A673 (cell line): ENCODE results near the gene HSPB6. TPM values are rescaled to one million over a fixed set of nuclear protein-coding genes. Genes with fewer than 3 reads are reported as not detected.

Source experiments
- BruUV-seq: library from RNA; stranded (reverse); fragments of 400-500 nt; replicated peaks from 2 replicates; lab custom pipeline; 2021; lab: Mats Ljungman, UMichigan
- CTCF ChIA-PET: fragments of 300-600 bp; sonication (Branson Sonifier 250); formaldehyde crosslinking; loops from one replicate; lab custom pipeline; 2022; ENCODE audit warnings: antibody characterized with exemption; lab: Charles Lee
- POLR2A ChIA-PET: fragments of 300-600 bp; sonication (Branson Sonifier 250); formaldehyde crosslinking; loops from one replicate; lab custom pipeline; 2022; ENCODE audit warnings: antibody characterized with exemption; ENCODE audit not compliant: low non-redundant PET; lab: Charles Lee
- DNase-seq: peaks from one replicate; pipeline ENCODE4 v3.0.0-alpha.2; 2015; ENCODE audit warnings: low spot score
- H3K27ac ChIP-seq: fragments of 200-600 bp; sonication (generic); 2 replicates; pipeline ENCODE4 v1.5.1; 2016; ENCODE audit warnings: mixed run types, low read depth, mild to moderate bottlenecking, mixed read lengths, antibody characterized with exemption, low read length; ENCODE audit not compliant: poor library complexity, severe bottlenecking
- H3K27me3 ChIP-seq: fragments of 200-600 bp; sonication (generic); replicated peaks from 2 replicates; pipeline ENCODE4 v1.6.1; 2017; ENCODE audit warnings: mixed run types, low read depth, mild to moderate bottlenecking, mixed read lengths, antibody characterized with exemption, low read length; ENCODE audit not compliant: insufficient read depth, poor library complexity
- H3K36me3 ChIP-seq: fragments of 200-600 bp; sonication (generic); 2 replicates; pipeline ENCODE4 v1.6.1; 2016; ENCODE audit warnings: mixed run types, mild to moderate bottlenecking, mixed read lengths, antibody characterized with exemption, low read length; ENCODE audit not compliant: insufficient read depth, poor library complexity, severe bottlenecking
- H3K4me1 ChIP-seq: fragments of 200-600 bp; sonication (generic); 2 replicates; pipeline ENCODE4 v1.6.1; 2017; ENCODE audit warnings: mixed run types, mild to moderate bottlenecking, mixed read lengths, antibody characterized with exemption, low read length; ENCODE audit not compliant: insufficient read depth, poor library complexity, severe bottlenecking
- H3K4me3 ChIP-seq: fragments of 200-600 bp; sonication (generic); 2 replicates; pipeline ENCODE4 v1.5.1; 2016; ENCODE audit warnings: low read depth, mixed run types, mild to moderate bottlenecking, mixed read lengths, low read length; ENCODE audit not compliant: poor library complexity, severe bottlenecking
- H3K9me3 ChIP-seq: fragments of 200-600 bp; sonication (generic); 2 replicates; pipeline ENCODE4 v1.6.1; 2016; ENCODE audit warnings: mixed run types, low read depth, mild to moderate bottlenecking, mixed read lengths, antibody characterized with exemption, low read length; ENCODE audit not compliant: poor library complexity, severe bottlenecking
- CTCF ChIP-seq: fragments of 300-800, 200-600 bp; sonication (generic); conservative IDR thresholded peaks from 2 replicates; pipeline ENCODE4 v1.5.1; 2017; ENCODE audit warnings: low read depth, mild to moderate bottlenecking, antibody characterized with exemption, low read length, moderate library complexity, mixed read lengths
- EZH2 ChIP-seq: fragments of 200-600 bp; sonication (generic); IDR thresholded peaks from 2 replicates; pipeline ENCODE4 v1.6.1; 2017; ENCODE audit warnings: borderline replicate concordance, low read depth, mild to moderate bottlenecking, mixed read lengths, antibody characterized with exemption, low read length; ENCODE audit not compliant: poor library complexity, severe bottlenecking
- intact Hi-C: fragments of 100-400 bp; cut with micrococcal nuclease; formaldehyde crosslinking; loops from one replicate; pipeline ENCODE4 v1.10.0; 2022; ENCODE audit not compliant: unreplicated experiment
- total RNA-seq: library from RNA; stranded (reverse); gene quantifications from 2 replicates; pipeline ENCODE4 v1.2.3, GENCODE V29; 2021

HSPB6 gene
- total RNA-seq, 1 experiment from 2014 or later: not detected

- Histone ChIP-seq H3K27ac (no peak overlapping the region), H3K36me3 (no peaks in the 10 kb centered on the region), H3K4me1 (no peaks in the 10 kb centered on the region), H3K27me3 (peaks cover 4% of the 10 kb centered on the region), H3K9me3 (no peaks in the 10 kb centered on the region), H3K4me3 (no peak overlapping the region)
- ChIA-PET CTCF (no interaction called here), POLR2A (no interaction called here)
- no peak for TF ChIP-seq CTCF
- TF ChIP-seq EZH2: no peak
- no TSS peak for BruUV-seq
- DNase-seq: no peak
- intact Hi-C loops: no loop called here
These were observed 35.0 kb upstream of the HSPB6 start for GRCh38 chr19:35791814-35792279.

GRCh38 chr19:35790981-35791813 is 34.4 kb upstream of the HSPB6 start:
- no peaks in the 10 kb centered on the region for H3K4me1 ChIP-seq
- no peaks in the 10 kb centered on the region for H3K27me3 ChIP-seq
- no peak for TF ChIP-seq CTCF
- no peak for TF ChIP-seq EZH2
- no peak overlapping the region for H3K4me3 ChIP-seq
- CTCF ChIA-PET: no interaction called here
- H3K27ac ChIP-seq: no peak overlapping the region
- POLR2A ChIA-PET: no interaction called here
- intact Hi-C loops: no loop called here
- DNase-seq: no peak
- no peaks in the 10 kb centered on the region for H3K9me3 ChIP-seq
- BruUV-seq: no TSS peak
- H3K36me3 ChIP-seq: no peaks in the 10 kb centered on the region

- intact Hi-C loops: no loop called here
- Histone ChIP-seq H3K27me3 (no peaks in the 10 kb centered on the region), H3K4me1 (no peaks in the 10 kb centered on the region), H3K27ac (no peak overlapping the region), H3K36me3 (no peaks in the 10 kb centered on the region), H3K4me3 (no peak overlapping the region), H3K9me3 (no peaks in the 10 kb centered on the region)
- ChIA-PET CTCF (no interaction called here), POLR2A (no interaction called here)
- TF ChIP-seq CTCF: no peak
- no peak for TF ChIP-seq EZH2
- BruUV-seq: no TSS peak
- no peak for DNase-seq
These were observed 33.4 kb upstream of the HSPB6 start for GRCh38 chr19:35789978-35790944.
